SW 1271 (cell line): ENCODE measurements around the gene DPP7.
"Not testable (repeated sequence)": the region's sequence is repeated elsewhere in the genome, so short reads cannot be mapped to it uniquely, and the experiment has no call there.

Source experiments
- DNase-seq, 2 experiments: peaks; one replicate each; lab custom pipeline; 2025; lab: John Stamatoyannopoulos, UW

The DPP7 gene

DNA sequence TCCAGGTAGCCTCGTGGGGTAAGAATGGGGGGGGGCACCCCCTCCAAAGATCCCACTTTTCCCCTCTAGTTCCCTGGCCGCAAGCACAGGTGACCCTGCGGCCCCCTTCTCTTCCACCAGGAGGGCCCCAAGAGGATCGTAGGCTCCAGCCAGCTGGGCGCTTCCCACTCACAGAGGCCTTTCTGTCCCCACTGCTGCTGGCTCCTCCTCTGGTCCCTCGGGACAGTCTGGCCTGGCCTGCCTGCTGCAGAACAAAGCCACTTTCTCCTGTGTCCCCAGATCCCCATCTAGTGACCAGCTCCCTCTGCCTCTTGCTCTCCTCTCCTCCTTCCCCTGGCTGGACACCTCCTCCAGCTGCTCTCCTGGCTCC is 43.6 kb downstream of the DPP7 start:
- peak in 1 of 2 experiments; percentile 57 for DNase-seq

GRCh38 chr9:137070201-137070905 is 44.2 kb downstream of the DPP7 start, which contains the start of gene SAPCD2:
Gene SAPCD2 (minus strand): TSS chr9:137070557. CDS start chr9:137070460, 97 bp downstream.
- DNase-seq: peak; percentile 81 to 90

- DNase-seq: no peak
Observed at GRCh38 chr9:137069508-137070091, 44.9 kb downstream of the DPP7 start.

- DNase-seq: no peak
Observed at GRCh38 chr9:137068539-137069507, 45.7 kb downstream of the DPP7 start.

- peak; percentile 50 to 73 for DNase-seq
Observed at GRCh38 chr9:137067860-137068538, 46.5 kb downstream of the DPP7 start.

- DNase-seq: no peak
Observed at GRCh38 chr9:137066096-137066861, 48.3 kb downstream of the DPP7 start.

- DNase-seq: no peak
Observed at GRCh38 chr9:137065336-137065967, 49.1 kb downstream of the DPP7 start.

- DNase-seq: no peak
Observed at GRCh38 chr9:137064880-137065164, 49.7 kb downstream of the DPP7 start.

GRCh38 chr9:137064027-137064879 is 50.3 kb downstream of the DPP7 start:
- peak in 1 of 2 experiments; percentile 47 for DNase-seq

DNA sequence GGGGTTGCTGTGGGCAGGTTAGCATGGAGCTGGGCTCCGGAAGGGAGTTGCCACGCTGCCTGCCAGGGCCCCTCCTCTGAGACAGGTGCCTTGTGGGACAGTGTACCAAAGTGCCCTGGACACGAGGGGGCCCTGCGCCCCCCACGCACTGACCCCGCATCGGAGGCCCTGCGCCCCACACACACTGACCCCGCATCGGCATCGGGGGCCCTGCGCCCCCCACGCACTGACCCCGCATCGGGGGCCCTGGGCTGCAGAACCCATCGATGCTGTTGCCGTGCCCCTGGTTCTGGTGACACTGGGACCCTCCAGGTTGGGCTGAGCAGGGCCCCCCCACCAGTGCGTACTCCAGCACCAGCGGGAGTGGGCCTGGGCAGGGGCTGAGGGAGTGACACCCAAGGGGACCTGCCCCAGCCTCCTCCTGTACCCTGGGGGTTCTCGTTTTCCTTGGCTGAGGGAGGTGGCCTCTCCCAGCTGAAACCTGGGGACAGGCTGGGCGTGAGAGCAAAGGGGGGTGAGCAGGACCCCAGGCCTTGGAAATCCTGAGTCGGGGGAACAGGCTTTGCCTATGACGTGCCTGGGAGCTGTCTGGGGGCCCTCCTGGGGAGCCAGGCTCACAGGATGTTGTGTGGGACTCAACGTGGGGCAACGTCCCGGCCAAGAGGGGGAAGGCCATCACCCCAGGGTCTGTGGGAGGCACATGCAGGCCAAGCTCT is 51.1 kb downstream of the DPP7 start:
- DNase-seq: no peak

- DNase-seq: not testable (repeated sequence)
Observed at GRCh38 chr9:137062798-137063197, 51.7 kb downstream of the DPP7 start.

DNA sequence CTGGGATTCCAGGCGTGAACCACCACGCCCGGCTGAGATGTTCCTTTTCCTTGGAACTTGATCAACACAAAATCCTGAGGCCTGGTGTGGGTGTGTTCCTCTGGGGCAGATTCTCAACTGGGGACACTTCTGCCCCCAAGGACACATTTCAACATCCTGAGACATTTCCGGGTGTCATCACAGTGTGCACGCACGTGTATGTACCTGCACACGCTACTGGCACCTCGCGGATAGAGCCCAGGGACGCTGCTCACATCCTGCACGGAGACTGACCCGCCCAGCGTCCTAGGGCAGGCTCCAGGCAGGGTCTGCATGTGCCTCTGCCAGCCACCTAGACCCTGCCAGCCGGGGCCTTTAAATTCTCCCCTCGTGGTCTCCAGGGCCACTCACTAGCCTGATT is 52.1 kb downstream of the DPP7 start:
- no peak for DNase-seq
